8988T (cell line): ENCODE measurements around the gene TRNP1.
A peak's percentile ranks its signal among the peaks of the same experiment; 100 is the strongest.

ENCODE experiments used
- DNase-seq: peaks from one replicate; pipeline ENCODE4 v3.0.0; 2011

Gene TRNP1

DNA sequence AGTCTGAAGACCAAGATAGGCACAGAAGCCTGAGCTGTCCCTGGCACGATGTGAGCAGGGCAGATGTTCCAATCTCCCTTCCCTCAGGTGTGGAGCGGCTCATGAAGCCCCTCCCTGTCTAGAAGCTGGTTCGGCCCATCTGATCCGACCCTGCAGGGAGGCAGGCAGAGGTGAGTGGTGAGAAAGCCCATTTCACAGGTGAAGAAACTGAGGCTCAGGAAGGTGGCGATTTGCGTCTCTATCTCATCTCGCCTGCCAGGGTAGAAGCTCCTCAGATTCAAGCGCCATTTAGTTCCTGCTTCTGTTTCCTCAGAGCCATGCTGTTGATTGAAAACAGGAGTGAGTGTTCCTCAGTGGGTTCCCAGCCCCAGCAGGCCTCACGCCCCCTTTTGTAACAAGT, 36.0 kb downstream of the TRNP1 start:
- no peak for DNase-seq

GRCh38 chr1:27031235-27032118, 38.0 kb downstream of the TRNP1 start:
- DNase-seq, result peak; percentile 47

DNA sequence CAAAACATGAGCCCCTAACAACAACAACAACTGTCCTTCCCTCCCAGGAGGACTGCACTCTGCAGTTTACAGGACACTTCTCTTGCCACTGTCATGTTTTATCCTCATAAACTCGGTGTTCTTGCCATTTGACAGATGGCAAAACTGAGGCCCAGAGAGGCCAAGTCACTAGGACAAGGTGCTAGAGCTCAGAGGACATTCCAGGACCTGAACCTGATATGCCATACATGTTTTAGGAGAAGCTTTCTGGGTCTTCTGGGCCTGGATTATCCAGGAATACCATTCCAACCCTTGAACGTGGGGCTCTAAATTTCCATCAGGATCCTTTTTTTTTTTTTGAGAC, 38.6 kb downstream of the TRNP1 start:
- DNase-seq, result no peak

GRCh38 chr1:27033043-27033746, 39.7 kb downstream of the TRNP1 start:
- DNase-seq, result no peak

- DNase-seq, result no peak
Measured at GRCh38 chr1:27035344-27035743, 41.9 kb downstream of the TRNP1 start.

GRCh38 chr1:27036718-27037117, 43.2 kb downstream of the TRNP1 start:
- no peak for DNase-seq

GRCh38 chr1:27037518-27037917, 44.0 kb downstream of the TRNP1 start:
- DNase-seq, result no peak

GRCh38 chr1:27038020-27038419, 44.5 kb downstream of the TRNP1 start:
- no peak for DNase-seq

DNA sequence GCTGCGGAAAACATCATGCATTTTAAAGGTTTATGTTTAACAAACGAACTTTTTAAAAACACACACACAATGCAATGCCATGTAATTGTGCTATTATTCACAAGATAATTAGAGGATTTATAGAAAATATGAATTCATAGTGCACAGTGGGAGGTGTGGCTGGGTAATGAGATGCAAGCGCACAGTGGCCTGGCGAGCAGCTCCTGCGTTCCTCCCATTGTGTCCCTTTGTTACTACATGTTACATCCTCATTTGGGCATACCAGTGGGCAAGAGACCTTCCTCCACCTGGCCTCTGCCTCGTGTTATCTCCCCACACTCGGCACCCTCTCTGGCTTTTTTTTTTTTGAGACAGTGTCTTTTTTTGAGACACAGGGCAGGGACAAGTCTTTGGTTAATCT, 49.2 kb downstream of the TRNP1 start:
- DNase-seq, result no peak

DNA sequence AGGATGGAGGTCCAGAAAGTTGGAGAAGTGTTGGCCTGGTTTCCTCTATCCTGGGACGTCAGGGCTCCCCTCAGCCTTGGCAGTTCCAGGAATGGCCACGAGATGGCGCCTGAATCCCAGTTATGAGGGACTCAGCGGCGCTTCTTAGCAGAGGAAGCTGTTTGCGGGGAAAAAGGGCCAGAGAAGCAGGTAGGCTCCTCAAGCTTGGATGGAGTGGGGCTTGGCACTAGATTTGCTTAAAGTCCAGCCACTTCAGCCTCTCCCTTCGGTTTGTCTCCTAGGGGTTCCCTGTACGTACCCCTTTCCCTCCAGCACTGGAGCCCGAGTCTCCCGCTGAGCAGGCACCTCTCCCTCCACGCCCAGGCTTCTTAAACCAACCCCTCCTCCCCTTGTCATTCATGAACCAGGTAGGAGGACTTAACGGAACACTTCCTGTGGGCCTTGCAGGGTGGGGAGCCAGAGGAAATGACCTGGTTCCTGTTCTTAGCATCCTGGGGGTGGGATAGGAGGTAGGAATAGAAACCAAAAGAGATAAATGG, 51.2 kb downstream of the TRNP1 start:
- DNase-seq, result peak; percentile 34

DNA sequence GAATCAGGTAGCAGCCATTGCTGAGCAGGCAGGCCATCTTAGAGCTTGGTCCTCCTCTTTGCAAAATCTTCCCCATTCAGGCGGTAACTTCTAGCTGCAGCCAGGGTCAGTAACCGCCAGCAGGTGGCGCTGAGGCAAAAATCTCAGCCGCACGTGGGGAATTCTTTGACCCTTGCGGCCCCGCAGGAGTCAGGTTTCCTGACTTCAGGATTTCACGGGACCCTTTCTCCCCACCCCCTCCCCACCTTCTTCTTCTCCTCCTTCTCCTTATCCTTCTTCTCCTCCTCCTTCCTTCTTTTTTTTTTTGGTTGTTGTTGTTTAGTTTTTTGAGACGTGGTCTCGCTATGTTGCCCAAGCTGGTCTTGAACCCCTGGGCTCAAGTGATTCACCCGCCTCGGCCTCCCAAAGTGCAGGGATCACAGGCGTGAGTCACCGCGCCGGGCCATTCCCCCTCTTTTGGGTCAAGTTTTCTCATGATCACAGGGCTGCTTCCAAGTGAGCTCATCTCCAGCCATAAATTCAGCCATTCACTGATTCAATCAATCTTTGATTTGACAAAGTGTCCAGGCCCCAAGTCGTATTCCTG, 52.6 kb downstream of the TRNP1 start:
- DNase-seq, result peak; percentile 40

GRCh38 chr1:27047914-27048313, 54.4 kb downstream of the TRNP1 start:
- no peak for DNase-seq

- DNase-seq, result no peak
Measured at GRCh38 chr1:27049100-27049499, 55.6 kb downstream of the TRNP1 start.

DNA sequence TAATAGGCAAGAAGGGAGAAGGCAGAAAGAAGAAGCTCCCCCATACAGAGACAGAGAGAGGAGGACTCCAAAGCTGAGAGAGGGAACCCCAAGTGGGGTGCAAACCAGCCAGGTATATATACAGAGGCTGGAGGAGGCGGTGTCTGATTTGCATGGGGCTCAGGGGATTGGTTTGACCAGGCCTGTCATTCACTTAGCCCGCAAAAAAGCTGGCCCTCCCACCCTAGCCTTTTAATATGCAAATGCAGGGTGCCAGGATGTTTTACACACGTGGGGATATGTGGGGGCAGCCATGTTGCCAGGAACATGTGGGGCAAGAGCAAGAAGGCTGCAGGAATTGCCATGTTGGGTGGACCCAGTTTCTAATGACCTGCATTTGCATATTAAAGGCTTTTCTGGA, 56.1 kb downstream of the TRNP1 start:
- no peak for DNase-seq
